ENCODE measurements around the gene CACNA2D1.

The CACNA2D1 gene

DNA sequence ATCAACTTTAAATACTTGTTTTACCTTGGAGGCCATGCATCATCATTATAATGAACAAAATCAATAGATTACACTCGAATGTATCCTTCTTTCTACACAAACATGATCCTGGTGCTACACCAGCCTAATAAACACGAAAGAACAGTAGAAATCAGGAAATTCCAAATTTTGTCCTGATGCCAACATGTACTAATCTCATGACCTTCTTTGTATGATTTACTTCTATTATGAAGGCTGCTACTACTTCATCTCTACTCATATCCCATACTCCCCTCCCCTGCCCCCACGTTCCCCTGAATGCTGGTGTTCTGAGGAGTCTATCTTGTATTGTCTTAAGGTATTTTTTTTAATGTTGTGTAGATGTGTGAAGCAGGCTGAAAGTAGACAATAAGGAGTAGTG, 315.0 kb downstream of the CACNA2D1 start:
- FAIRE-seq (no peak), DNase-seq (ENCODE audit: insufficient read length, low spot score) (no peak)

GRCh38 chr7:82126576-82126975, 317.0 kb downstream of the CACNA2D1 start:
- DNase-seq (ENCODE audit: insufficient read length, low spot score) (no peak), FAIRE-seq (no peak)

DNA sequence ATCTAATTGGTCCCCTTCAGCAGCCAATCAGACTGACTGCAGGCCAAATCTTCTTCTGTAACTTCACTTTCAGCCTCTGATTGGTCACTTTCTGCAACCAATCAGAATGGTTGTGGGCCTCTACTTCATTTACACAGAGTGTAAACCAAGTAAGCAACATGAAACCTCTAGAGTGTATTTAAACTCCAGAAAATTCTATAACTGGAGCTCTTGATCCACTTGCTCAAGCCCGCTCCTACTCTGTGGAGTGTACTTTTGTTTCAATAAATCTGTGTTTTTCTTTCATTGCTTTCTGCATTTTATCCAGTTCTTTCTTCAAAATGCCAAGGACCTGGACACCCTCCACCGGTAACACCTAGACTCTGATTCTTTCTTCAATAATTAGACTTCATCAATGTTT, 319.1 kb downstream of the CACNA2D1 start:
- DNase-seq (ENCODE audit: insufficient read length, low spot score) (no peak), FAIRE-seq (no peak)

DNA sequence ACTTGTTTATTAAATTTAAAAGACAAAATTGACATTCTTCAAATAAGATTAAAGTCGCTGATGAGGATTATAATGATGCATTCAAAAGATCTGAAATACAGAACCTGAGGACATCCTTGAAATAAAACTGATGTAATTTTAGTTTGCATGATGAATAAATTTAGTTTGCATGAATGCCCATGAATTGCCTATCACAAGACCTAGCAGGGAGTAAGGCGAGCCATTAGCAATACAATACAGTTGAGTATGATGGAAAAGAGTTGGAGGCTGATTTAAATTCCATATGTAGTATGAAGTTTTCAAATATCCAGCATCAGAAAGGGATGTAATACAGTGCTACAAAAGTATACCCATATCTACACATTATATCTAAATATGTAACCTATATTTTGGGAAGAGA, 321.3 kb downstream of the CACNA2D1 start:
- FAIRE-seq, result no peak

GRCh38 chr7:82114237-82114636, 329.3 kb downstream of the CACNA2D1 start:
- DNase-seq (ENCODE audit: insufficient read length, low spot score) (no peak), FAIRE-seq (no peak)

More for the DNA sequence above, 321.3 kb downstream of the CACNA2D1 start:
- no peak for DNase-seq (ENCODE audit: insufficient read length, low spot score)

- no peak for FAIRE-seq
- DNase-seq (ENCODE audit: insufficient read length, low spot score), result no peak
These were observed 333.3 kb downstream of the CACNA2D1 start for GRCh38 chr7:82110146-82110840.

- FAIRE-seq (no peak), DNase-seq (ENCODE audit: insufficient read length, low spot score) (no peak)
These were observed 334.3 kb downstream of the CACNA2D1 start for GRCh38 chr7:82109288-82109687.

- DNase-seq (ENCODE audit: insufficient read length, low spot score) (no peak), FAIRE-seq (no peak)
These were observed 337.4 kb downstream of the CACNA2D1 start for GRCh38 chr7:82106201-82106600.

DNA sequence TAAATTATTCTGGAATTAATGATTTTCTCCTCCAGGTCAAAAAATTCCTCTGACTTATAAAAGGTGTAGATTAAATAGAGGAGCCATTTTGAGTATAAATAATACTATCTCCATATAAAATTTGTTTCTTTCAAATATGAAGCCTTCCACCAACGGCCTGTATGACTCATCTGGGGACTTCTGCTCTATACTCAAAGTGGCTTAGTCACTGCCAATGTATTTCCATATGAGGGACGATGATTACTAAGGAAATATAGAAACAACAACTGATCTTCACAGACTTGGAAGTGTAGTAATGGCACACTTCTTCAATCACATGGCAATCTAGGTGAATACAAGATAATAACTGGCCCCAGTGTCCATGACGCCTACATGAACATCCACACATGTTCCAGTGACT, 338.1 kb downstream of the CACNA2D1 start:
- FAIRE-seq, result no peak
- no peak for DNase-seq (ENCODE audit: insufficient read length, low spot score)

- DNase-seq (ENCODE audit: insufficient read length, low spot score) (no peak), FAIRE-seq (no peak)
These were observed 345.2 kb downstream of the CACNA2D1 start for GRCh38 chr7:82098414-82098813.

GRCh38 chr7:82091126-82091684, 352.4 kb downstream of the CACNA2D1 start:
- FAIRE-seq (no peak), DNase-seq (ENCODE audit: insufficient read length, low spot score) (no peak)

DNA sequence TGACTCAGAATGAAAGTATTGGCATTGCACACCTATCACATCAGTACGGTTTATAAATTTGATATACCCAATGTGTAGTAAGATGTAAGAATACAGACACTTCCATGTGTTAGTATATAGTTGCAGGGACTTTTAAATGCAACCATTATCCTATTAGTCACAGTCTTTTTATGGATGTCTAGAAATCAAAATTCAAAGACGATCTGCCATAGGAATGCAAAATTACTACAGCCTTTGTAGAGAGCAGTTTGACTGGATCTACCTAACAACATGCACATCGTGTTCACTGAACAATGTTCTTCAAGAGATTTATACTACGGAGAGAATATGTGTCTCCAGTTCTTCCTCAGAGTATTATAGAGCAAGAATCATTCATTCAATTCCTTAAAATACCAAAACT, 356.5 kb downstream of the CACNA2D1 start:
- FAIRE-seq (no peak), DNase-seq (ENCODE audit: insufficient read length, low spot score) (no peak)

DNA sequence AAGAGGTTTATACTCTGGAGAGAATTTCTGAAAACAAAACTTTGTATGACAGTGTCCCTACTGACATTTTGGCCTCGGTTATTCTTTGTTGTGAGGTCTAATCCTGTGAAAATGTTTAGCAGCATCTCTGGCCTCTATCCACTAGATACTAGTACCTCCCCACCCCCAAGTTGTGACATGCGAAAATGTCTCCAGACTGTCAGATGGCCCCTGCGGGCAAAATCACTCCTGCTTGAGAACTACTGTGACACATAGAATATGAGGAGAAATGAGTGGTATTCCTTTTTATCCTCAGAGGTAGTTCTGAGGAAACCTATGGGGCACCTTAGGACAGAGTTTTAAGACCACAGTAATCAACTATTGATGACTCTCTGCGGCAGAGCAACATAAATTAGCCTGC, 358.5 kb downstream of the CACNA2D1 start:
- no peak for FAIRE-seq
- DNase-seq (ENCODE audit: insufficient read length, low spot score), result no peak

DNA sequence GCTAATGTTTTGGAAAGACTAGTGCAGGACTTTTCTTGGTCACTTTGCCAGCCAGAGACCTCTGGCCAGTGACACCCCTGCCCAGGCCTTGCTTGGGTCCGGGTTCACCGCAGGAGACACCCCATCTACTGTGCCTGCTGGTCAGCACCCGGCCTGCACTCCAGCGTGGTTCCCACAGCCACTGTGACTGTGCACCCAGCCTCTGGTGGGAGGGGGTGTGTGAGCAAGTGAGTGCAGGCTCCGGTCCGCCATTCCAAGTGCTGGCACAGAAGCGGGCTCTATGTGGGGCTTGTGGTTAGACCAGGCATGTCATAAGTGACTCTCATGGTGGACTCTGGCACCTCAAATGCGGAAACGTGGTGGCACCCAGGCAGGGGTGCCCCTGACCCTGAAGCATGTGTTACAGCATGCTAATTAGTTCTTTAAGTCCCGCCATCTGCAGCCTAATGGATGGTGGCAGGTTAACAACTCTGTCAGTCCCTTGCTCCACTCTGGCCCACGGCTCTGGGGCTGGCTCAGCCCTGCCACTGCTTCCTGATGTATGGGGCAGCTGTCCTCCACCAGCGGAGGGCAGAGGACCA, 361.8 kb downstream of the CACNA2D1 start:
- FAIRE-seq (no peak), DNase-seq (ENCODE audit: insufficient read length, low spot score) (no peak)

- DNase-seq (ENCODE audit: insufficient read length, low spot score) (no peak), FAIRE-seq (no peak)
These were observed 363.2 kb downstream of the CACNA2D1 start for GRCh38 chr7:82080254-82080927.

DNA sequence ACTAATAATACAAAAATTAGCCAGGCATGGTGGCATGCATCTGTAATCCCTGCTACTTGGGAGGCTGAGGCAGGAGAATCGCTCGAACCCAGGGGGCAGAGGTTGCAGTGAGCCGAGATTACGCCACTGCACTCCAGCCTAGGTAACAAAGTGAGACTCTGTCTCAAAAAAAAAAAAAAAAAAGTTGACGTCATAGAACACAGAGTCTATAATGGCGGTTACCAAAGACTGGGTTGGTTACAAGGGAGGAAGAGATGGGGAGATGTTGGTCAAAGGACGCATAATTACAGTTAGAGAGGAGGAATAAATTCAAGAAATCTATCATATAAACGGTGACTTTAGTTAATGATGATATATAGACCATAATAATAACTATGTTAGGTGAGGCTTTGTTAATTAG, 364.1 kb downstream of the CACNA2D1 start:
- DNase-seq (ENCODE audit: insufficient read length, low spot score) (no peak), FAIRE-seq (no peak)

GRCh38 chr7:82078807-82079206, 364.8 kb downstream of the CACNA2D1 start:
- no peak for FAIRE-seq
- no peak for DNase-seq (ENCODE audit: insufficient read length, low spot score)

DNA sequence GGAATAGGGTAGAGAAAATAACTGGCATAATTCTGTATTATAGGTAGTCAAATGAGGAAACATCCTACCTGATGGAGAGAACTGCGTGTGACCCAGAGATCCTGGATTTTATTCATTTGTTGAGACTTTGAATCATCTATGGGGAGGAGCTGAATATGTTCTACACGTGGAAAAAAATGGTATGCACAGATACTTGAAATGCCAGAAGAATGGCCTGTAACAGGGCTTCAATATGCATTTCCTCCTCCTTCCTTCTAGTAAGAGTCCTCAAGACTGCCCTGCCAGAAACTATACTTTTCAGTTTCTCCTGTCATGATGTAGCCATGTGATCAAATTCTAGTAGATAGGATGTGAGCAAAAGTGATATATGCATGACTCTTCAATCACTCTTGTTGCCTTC, 372.1 kb downstream of the CACNA2D1 start:
- DNase-seq (ENCODE audit: insufficient read length, low spot score) (no peak), FAIRE-seq (no peak)

DNA sequence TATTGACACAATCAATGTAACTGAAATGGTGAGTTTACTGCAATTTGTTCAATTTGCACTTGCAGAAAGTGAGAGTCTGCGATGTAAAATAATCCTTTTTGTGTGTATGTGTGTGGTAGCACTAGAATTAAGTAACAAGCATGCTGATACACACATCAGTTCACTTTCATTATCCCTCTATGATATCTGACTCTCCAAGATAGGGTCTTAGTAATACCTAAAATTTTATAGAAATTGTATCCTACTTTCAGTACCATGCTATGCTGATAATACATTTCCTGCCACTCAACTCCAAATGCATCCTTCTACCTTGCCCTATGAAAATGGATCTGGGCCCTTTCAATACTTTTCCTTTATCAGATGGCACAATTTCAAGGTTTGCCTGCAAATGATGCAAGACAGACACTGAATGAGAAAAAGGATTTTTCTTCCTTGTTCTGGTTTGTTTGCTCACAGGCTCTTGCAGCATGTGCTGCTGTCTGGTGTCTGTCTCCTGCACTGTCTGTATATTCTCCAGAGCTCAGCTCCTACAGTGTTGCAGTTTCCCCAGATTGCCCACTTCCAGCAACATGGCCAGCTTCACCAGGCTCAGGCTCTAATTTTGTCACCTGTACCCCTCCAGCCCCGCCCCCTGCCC, 375.8 kb downstream of the CACNA2D1 start:
- DNase-seq (ENCODE audit: insufficient read length, low spot score), result no peak
- FAIRE-seq, result no peak

- FAIRE-seq (no peak), DNase-seq (ENCODE audit: insufficient read length, low spot score) (no peak)
These were observed 386.1 kb downstream of the CACNA2D1 start for GRCh38 chr7:82057476-82057875.

DNA sequence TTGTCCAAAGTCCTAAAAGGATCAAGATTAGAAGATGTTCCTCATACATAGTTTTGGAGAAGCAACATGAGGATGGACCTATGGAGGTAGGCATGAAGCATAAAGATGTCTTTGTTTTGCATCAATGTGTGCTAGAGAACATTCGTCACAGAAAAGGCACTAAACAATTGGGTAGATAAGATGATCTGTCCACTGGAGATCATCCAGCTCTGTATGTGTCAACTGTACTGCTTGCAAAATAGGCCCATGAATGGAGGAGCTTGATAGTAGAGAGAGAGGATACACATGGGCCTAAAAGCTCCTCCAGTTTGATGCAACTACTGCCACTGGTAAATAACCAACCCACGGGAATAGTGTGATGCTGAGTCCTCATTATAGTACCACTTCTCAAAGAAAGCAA, 387.3 kb downstream of the CACNA2D1 start:
- DNase-seq (ENCODE audit: insufficient read length, low spot score), result no peak
- FAIRE-seq, result no peak

Measured in GM19239 (cell line).